Neural progenitor cell (in vitro differentiated cells): ENCODE measurements around the gene CCDC106. TPM values are rescaled to one million over a fixed set of nuclear protein-coding genes. Genes with fewer than 3 reads are reported as not detected.
A peak's percentile ranks its signal among the peaks of the same experiment; 100 is the strongest.

Experiments used
- DNase-seq: peaks from one replicate; pipeline ENCODE4 v3.0.0-alpha.2; 2016; ENCODE audit warnings: low spot score
- H2AFZ ChIP-seq: fragments of 200-600 bp; sonication (generic); replicated peaks from 2 replicates; pipeline ENCODE4 v1.6.1; 2016; ENCODE audit warnings: antibody characterized with exemption
- H3F3A ChIP-seq: fragments of 200-600 bp; sonication (generic); 2 replicates; pipeline ENCODE4 v1.6.1; 2016; ENCODE audit warnings: antibody characterized with exemption, low read depth
- H3K27ac ChIP-seq: fragments of 200-600 bp; sonication (generic); 2 replicates; pipeline ENCODE4 v1.5.1; 2016; ENCODE audit warnings: mild to moderate bottlenecking
- H3K27me3 ChIP-seq: fragments of 200-600 bp; sonication (generic); 2 replicates; pipeline ENCODE4 v1.6.1; 2016; ENCODE audit warnings: mild to moderate bottlenecking, moderate library complexity
- H3K36me3 ChIP-seq: fragments of 200-600 bp; sonication (generic); 2 replicates; pipeline ENCODE4 v1.5.1; 2016
- H3K4me1 ChIP-seq: fragments of 200-600 bp; sonication (generic); 2 replicates; pipeline ENCODE4 v1.6.1; 2016; ENCODE audit warnings: mixed run types
- H3K4me2 ChIP-seq: fragments of 200-600 bp; sonication (generic); 2 replicates; pipeline ENCODE4 v1.6.1; 2016
- H3K4me3 ChIP-seq: fragments of 200-600 bp; sonication (generic); 2 replicates; pipeline ENCODE4 v1.5.1; 2016
- H3K79me2 ChIP-seq: fragments of 200-600 bp; sonication (generic); 2 replicates; pipeline ENCODE4 v1.6.1; 2016; ENCODE audit warnings: low read depth
- H3K9ac ChIP-seq: fragments of 200-600 bp; sonication (generic); 2 replicates; pipeline ENCODE4 v1.6.1; 2016
- H3K9me3 ChIP-seq: fragments of 200-600 bp; sonication (generic); 2 replicates; pipeline ENCODE4 v1.5.1; 2016; ENCODE audit warnings: low read depth
- H4K20me1 ChIP-seq: fragments of 200-600 bp; sonication (generic); 2 replicates; pipeline ENCODE4 v1.6.1; 2016; ENCODE audit warnings: low read depth
- H3K27ac Mint-ChIP-seq: 3 replicates; pipeline ENCODE4 v1.8.0; 2021; ENCODE audit warnings: mixed read lengths
- H3K27me3 Mint-ChIP-seq: 2 replicates; pipeline ENCODE4 v1.8.0; 2022; ENCODE audit warnings: low read depth, mild to moderate bottlenecking, inconsistent platforms, moderate library complexity, mixed read lengths; ENCODE audit not compliant: insufficient read depth
- H3K36me3 Mint-ChIP-seq: 3 replicates; pipeline ENCODE4 v1.8.0; 2021; ENCODE audit warnings: mixed read lengths
- H3K4me1 Mint-ChIP-seq: 3 replicates; pipeline ENCODE4 v1.8.0; 2021; ENCODE audit warnings: mixed read lengths
- H3K4me3 Mint-ChIP-seq: 3 replicates; pipeline ENCODE4 v1.8.0; 2021; ENCODE audit warnings: mild to moderate bottlenecking, moderate library complexity, mixed read lengths
- H3K9me3 Mint-ChIP-seq: 3 replicates; pipeline ENCODE4 v1.8.0; 2020; ENCODE audit warnings: mixed read lengths
- EZH2 ChIP-seq: fragments of 200-600 bp; sonication (generic); IDR thresholded peaks from 2 replicates; pipeline ENCODE4 v1.6.1; 2017; ENCODE audit warnings: antibody characterized with exemption, mild to moderate bottlenecking, moderate library complexity
- EZH2phosphoT487 ChIP-seq: fragments of 200-600 bp; sonication (generic); IDR thresholded peaks from 2 replicates; pipeline ENCODE4 v1.6.1; 2017; ENCODE audit warnings: antibody characterized with exemption
- total RNA-seq: library from RNA; depleted of rRNA; stranded (reverse); fragments of >200 nt; gene quantifications from 2 replicates; pipeline ENCODE4 v1.2.3, GENCODE V29; 2015; ENCODE audit warnings: low replicate concordance
- TF ChIP-seq, protein P1 (sequence below): fragments of 200-600 bp; sonication (generic); IDR thresholded peaks from 2 replicates; pipeline ENCODE4 v1.5.1; 2017; ENCODE audit warnings: antibody characterized with exemption, mild to moderate bottlenecking

The CCDC106 gene
- total RNA-seq, 1 donor from 2014 or later, result 7.6 TPM

GRCh38 chr19:55673465-55673864 lies 25.5 kb downstream of the CCDC106 start:
- Mint-ChIP-seq H3K9me3 (no peaks in the 10 kb centered on the region), H3K4me1 (peaks cover 36% of the 10 kb centered on the region), H3K27ac (peak overlapping the region; percentile 29), H3K4me3 (peak overlapping the region; percentile 81), H3K36me3 (peaks cover 18% of the 10 kb centered on the region), H3K27me3 (peaks cover 14% of the 10 kb centered on the region)
- no peaks in the 10 kb centered on the region for H3K9me3 ChIP-seq
- H3K27ac ChIP-seq, result peak overlapping the region; percentile 20
- H3F3A ChIP-seq, result peaks cover 46% of the 10 kb centered on the region
- H3K9ac ChIP-seq, result no peak overlapping the region
- TF ChIP-seq EZH2phosphoT487 (no peak), EZH2 (no peak)
- TF ChIP-seq, protein P1, sequence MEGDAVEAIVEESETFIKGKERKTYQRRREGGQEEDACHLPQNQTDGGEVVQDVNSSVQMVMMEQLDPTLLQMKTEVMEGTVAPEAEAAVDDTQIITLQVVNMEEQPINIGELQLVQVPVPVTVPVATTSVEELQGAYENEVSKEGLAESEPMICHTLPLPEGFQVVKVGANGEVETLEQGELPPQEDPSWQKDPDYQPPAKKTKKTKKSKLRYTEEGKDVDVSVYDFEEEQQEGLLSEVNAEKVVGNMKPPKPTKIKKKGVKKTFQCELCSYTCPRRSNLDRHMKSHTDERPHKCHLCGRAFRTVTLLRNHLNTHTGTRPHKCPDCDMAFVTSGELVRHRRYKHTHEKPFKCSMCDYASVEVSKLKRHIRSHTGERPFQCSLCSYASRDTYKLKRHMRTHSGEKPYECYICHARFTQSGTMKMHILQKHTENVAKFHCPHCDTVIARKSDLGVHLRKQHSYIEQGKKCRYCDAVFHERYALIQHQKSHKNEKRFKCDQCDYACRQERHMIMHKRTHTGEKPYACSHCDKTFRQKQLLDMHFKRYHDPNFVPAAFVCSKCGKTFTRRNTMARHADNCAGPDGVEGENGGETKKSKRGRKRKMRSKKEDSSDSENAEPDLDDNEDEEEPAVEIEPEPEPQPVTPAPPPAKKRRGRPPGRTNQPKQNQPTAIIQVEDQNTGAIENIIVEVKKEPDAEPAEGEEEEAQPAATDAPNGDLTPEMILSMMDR, result no peak
- no peak overlapping the region for H3K4me3 ChIP-seq
- H3K4me2 ChIP-seq, result peak overlapping the region; percentile 87
- no peaks in the 10 kb centered on the region for H3K27me3 ChIP-seq
- peaks cover 19% of the 10 kb centered on the region for H3K4me1 ChIP-seq
- no peaks in the 10 kb centered on the region for H3K36me3 ChIP-seq
- H4K20me1 ChIP-seq, result peaks cover 80% of the 10 kb centered on the region
- DNase-seq, result peak; percentile 28
- H2AFZ ChIP-seq, result no peak overlapping the region
- H3K79me2 ChIP-seq, result peaks cover 81% of the 10 kb centered on the region

DNA sequence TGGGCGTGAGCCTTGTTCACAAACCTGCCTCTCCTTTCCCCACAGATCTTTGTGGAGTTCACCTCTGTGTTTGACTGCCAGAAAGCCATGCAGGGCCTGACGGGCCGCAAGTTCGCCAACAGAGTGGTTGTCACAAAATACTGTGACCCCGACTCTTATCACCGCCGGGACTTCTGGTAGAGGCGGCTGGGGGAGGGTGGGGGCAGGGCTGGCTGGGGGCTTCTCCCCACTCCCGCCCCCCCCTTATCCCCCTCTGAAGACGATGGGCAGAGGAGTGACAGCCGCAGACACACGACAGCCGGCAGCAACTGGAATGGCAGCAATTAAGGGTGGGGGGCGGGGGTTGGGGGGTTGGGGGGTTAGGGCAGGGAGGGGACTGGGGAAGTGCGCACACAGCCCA lies 25.9 kb downstream of the CCDC106 start:
- H3K4me2 ChIP-seq, result peak overlapping the region; percentile 87
- no peaks in the 10 kb centered on the region for H3K36me3 ChIP-seq
- peak overlapping the region; percentile 20 for H3K27ac ChIP-seq
- H3K9me3 ChIP-seq, result no peaks in the 10 kb centered on the region
- H3K4me1 Mint-ChIP-seq, result peaks cover 36% of the 10 kb centered on the region
- peaks cover 14% of the 10 kb centered on the region for H3K27me3 Mint-ChIP-seq
- H2AFZ ChIP-seq, result no peak overlapping the region
- peaks cover 75% of the 10 kb centered on the region for H4K20me1 ChIP-seq
- peaks cover 19% of the 10 kb centered on the region for H3K4me1 ChIP-seq
- TF ChIP-seq, protein P1, result no peak
- TF ChIP-seq EZH2phosphoT487 (no peak), EZH2 (no peak)
- peaks cover 46% of the 10 kb centered on the region for H3F3A ChIP-seq
- peaks cover 83% of the 10 kb centered on the region for H3K79me2 ChIP-seq
- H3K4me3 Mint-ChIP-seq, result peak overlapping the region; percentile 81
- no peaks in the 10 kb centered on the region for H3K9me3 Mint-ChIP-seq
- no peak overlapping the region for H3K4me3 ChIP-seq
- H3K36me3 Mint-ChIP-seq, result peaks cover 18% of the 10 kb centered on the region
- no peaks in the 10 kb centered on the region for H3K27me3 ChIP-seq
- no peak overlapping the region for H3K9ac ChIP-seq
- H3K27ac Mint-ChIP-seq, result peak overlapping the region; percentile 29
- DNase-seq, result no peak

- Mint-ChIP-seq H3K9me3 (no peaks in the 10 kb centered on the region), H3K27ac (peak overlapping the region; percentile 85), H3K36me3 (peaks cover 18% of the 10 kb centered on the region), H3K4me3 (peak overlapping the region; percentile 85), H3K4me1 (peaks cover 36% of the 10 kb centered on the region), H3K27me3 (peaks cover 12% of the 10 kb centered on the region)
- H3K4me2 ChIP-seq, result peak overlapping the region; percentile 87
- H2AFZ ChIP-seq, result no peak overlapping the region
- H3K4me1 ChIP-seq, result peaks cover 19% of the 10 kb centered on the region
- no peak for TF ChIP-seq EZH2phosphoT487
- no peak for TF ChIP-seq EZH2
- TF ChIP-seq, protein P1, result no peak
- H3F3A ChIP-seq, result peaks cover 46% of the 10 kb centered on the region
- H3K9me3 ChIP-seq, result no peaks in the 10 kb centered on the region
- H3K4me3 ChIP-seq, result peak overlapping the region; percentile 70
- peaks cover 70% of the 10 kb centered on the region for H4K20me1 ChIP-seq
- no peaks in the 10 kb centered on the region for H3K36me3 ChIP-seq
- DNase-seq, result peak; percentile 31
- H3K27me3 ChIP-seq, result no peaks in the 10 kb centered on the region
- H3K27ac ChIP-seq, result peak overlapping the region; percentile 56
- H3K9ac ChIP-seq, result no peak overlapping the region
- H3K79me2 ChIP-seq, result peaks cover 87% of the 10 kb centered on the region
Observed at GRCh38 chr19:55674459-55674840, 26.4 kb downstream of the CCDC106 start.
